ENCODE measurements around the gene FOXP1. TPM values are rescaled to one million over a fixed set of nuclear protein-coding genes. Genes with fewer than 3 reads are reported as not detected.

Gene FOXP1
- total and polyA plus RNA-seq, 9 of the 15 experiments (the other 6 are each of a cell fraction or from before 2014, with no cell fraction given): 7.7 to 34.5 (median 13.7) TPM

DNA sequence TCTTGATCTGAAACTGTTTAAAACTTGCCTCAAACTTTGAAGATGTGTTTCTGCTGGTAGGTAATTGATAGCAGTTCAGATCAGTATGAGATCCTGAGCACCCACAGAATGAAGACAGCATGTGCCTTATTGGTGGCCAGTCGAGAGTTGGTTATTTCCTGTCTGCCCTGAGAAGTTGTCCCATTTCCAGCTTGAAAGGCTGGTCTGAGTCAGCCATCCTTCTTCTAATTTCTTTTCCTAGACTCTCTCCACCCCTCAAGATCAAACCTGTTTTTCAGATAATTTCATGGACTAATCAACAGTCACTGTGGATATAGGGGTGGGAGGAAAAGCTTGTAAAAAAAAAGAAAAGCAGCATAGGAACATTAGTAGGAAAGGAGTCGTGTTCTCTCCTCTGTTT, 464.4 kb downstream of the FOXP1 start (continued):
- no peak for TF ChIP-seq CHD7 (IDR thresholded peaks at IDR 0.05; ENCODE audit: low read depth, low read length)
- TF ChIP-seq BCL6 (CRISPR knock-in tag; IDR thresholded peaks at IDR 0.05): no peak
- TF ChIP-seq ZNF347 (CRISPR knock-in tag; IDR thresholded peaks at IDR 0.05; ENCODE audit: low read depth): no peak
- no peak for TF ChIP-seq SUPT5H (IDR thresholded peaks at IDR 0.05)
- TF ChIP-seq NFE2L1 (tag; IDR thresholded peaks at IDR 0.05; ENCODE audit: borderline replicate concordance, low read depth): no peak
- no peak for TF ChIP-seq SMAD4 (CRISPR knock-in tag; conservative IDR thresholded peaks at IDR 0.05)
- TF ChIP-seq HEY1 (CRISPR knock-in tag; IDR thresholded peaks at IDR 0.05; ENCODE audit: borderline replicate concordance): no peak
- TF ChIP-seq MEIS2 (IDR thresholded peaks at IDR 0.05; ENCODE audit: partially characterized antibody): no peak
- no peak for TF ChIP-seq TGIF2 (CRISPR knock-in tag; IDR thresholded peaks at IDR 0.05)
- no peak for TF ChIP-seq MECOM (CRISPR knock-in tag; IDR thresholded peaks at IDR 0.05)
